GM12872 (cell line): ENCODE measurements around the gene LDLRAD1.
A peak's percentile ranks its signal among the peaks of the same experiment; 100 is the strongest.

Experiments used
- CTCF ChIP-seq: IDR thresholded peaks from 3 replicates; pipeline ENCODE4 v1.5.1; 2011; ENCODE audit warnings: low read depth, mild to moderate bottlenecking, low read length, moderate library complexity; ENCODE audit not compliant: insufficient read depth

LDLRAD1 gene

GRCh38 chr1:53963460-53963859, 54.5 kb downstream of the LDLRAD1 start:
- TF ChIP-seq CTCF, result no peak

GRCh38 chr1:53962395-53962794, 55.6 kb downstream of the LDLRAD1 start:
- TF ChIP-seq CTCF, result no peak

- peak; percentile 55; the same call in 2 of the 3 replicates for TF ChIP-seq CTCF
Observed at GRCh38 chr1:53959664-53960250, 58.2 kb downstream of the LDLRAD1 start.
